ENCODE data around the gene ADNP2.

GRCh38 chr18:80129672-80130367 lies 20.8 kb downstream of the ADNP2 start:
- TF ChIP-seq MNT (IDR thresholded peaks at IDR 0.05): no peak
- no peak for TF ChIP-seq KLF12 (CRISPR knock-in tag; IDR thresholded peaks at IDR 0.05; ENCODE audit: borderline replicate concordance)
- no peak for TF ChIP-seq ZNF788 (CRISPR knock-in tag; IDR thresholded peaks at IDR 0.05; ENCODE audit: borderline replicate concordance)
